A549 (cell line): ENCODE measurements around the gene TCF4. TPM values are rescaled to one million over a fixed set of nuclear protein-coding genes. Genes with fewer than 3 reads are reported as not detected.
A peak's percentile ranks its signal among the peaks of the same experiment; 100 is the strongest.

ENCODE experiments used
- ATAC-seq, 2 experiments: fragments of 200-7000 bp in 1 of 2; fragments of >200 bp in 1 of 2; cut with Nextera tagmentation in 1 of 2; cut with Tn5 transposase in 1 of 2; 3 replicates each; pipeline versions ENCODE4 v1.8.0 to v1.9.1; 2018 to 2020; ENCODE audit warnings: mild to moderate bottlenecking in 1 of 2, moderate library complexity in 1 of 2
- CTCF ChIA-PET: fragments of 300-600 bp; sonication (Branson Sonifier 250); formaldehyde crosslinking; extraction: SDS; loops from one replicate; lab custom pipeline; 2021; ENCODE audit warnings: antibody characterized with exemption, inconsistent platforms; lab: Yijun Ruan, JAX
- POLR2A ChIA-PET: fragments of 350-600 bp; formaldehyde crosslinking; extraction: SDS; loops from one replicate; lab custom pipeline; 2021; ENCODE audit warnings: antibody characterized with exemption, inconsistent platforms; lab: Yijun Ruan, JAX
- DNase-seq, 2 experiments: peaks; one replicate each; pipeline versions ENCODE4 v3.0.0 to v3.0.0-alpha.2; 2011 to 2016; ENCODE audit warnings: low read depth in 1 of 2, low spot score in 1 of 2
- FAIRE-seq: peaks from 2 replicates; lab custom pipeline; 2011; peaks lifted over from hg19 to GRCh38; lab: Jason Lieb, UNC
- H3K27ac ChIP-seq, 2 experiments: fragments of >200 bp; sonication (Bioruptor Twin); formaldehyde crosslinking; 3 replicates each; pipeline ENCODE4 v1.5.1; 2016 to 2017
- H3K4me1 ChIP-seq: fragments of >200 bp; sonication (Bioruptor Twin); formaldehyde crosslinking; 3 replicates; pipeline ENCODE4 v1.6.1; 2016
- H3K4me2 ChIP-seq: fragments of >200 bp; sonication (Bioruptor Twin); formaldehyde crosslinking; 3 replicates; pipeline ENCODE4 v1.6.1; 2016
- H3K4me3 ChIP-seq: fragments of >200 bp; sonication (Bioruptor Twin); formaldehyde crosslinking; 3 replicates; pipeline ENCODE4 v1.5.1; 2016
- H3K9me3 ChIP-seq: fragments of >200 bp; sonication (Bioruptor Twin); formaldehyde crosslinking; 3 replicates; pipeline ENCODE4 v1.6.1; 2016
- ATOH8 ChIP-seq: fragments of 250-450 bp; sonication (Bioruptor Pico); IDR thresholded peaks from 2 replicates; pipeline ENCODE4 v1.5.0; 2020; ENCODE audit warnings: low read depth, mild to moderate bottlenecking, moderate library complexity
- BCL3 ChIP-seq: fragments of >200 bp; sonication (Bioruptor Twin); formaldehyde crosslinking; IDR thresholded peaks from 3 replicates; pipeline ENCODE4 v1.6.1; 2016
- CEBPB ChIP-seq, 2 experiments: fragments of >200 bp in 1 of 2; sonication (Bioruptor Twin) in 1 of 2; formaldehyde crosslinking in 1 of 2; IDR thresholded peaks; 2 replicates each; pipeline ENCODE4 v1.6.1; 2012 to 2016
- CHD2 ChIP-seq: fragments of 150-350 bp; IDR thresholded peaks from 2 replicates; pipeline ENCODE4 v1.6.1; 2014; ENCODE audit warnings: low read length; ENCODE audit not compliant: partially characterized antibody
- CHD4 ChIP-seq: fragments of 200-600 bp; sonication (generic); IDR thresholded peaks from 2 replicates; pipeline ENCODE4 v1.6.1; 2016; ENCODE audit warnings: antibody characterized with exemption, mild to moderate bottlenecking, borderline replicate concordance
- EHMT2 ChIP-seq: fragments of 200-600 bp; sonication (generic); IDR thresholded peaks from 2 replicates; pipeline ENCODE4 v1.6.1; 2016; ENCODE audit warnings: antibody characterized with exemption, low read depth, mild to moderate bottlenecking, moderate library complexity
- EP300 ChIP-seq, 2 experiments: fragments of >200 bp; sonication (Bioruptor Twin); formaldehyde crosslinking; IDR thresholded peaks; 2 replicates in 1 of 2; 3 replicates in 1 of 2; pipeline ENCODE4 v1.6.1; 2016 to 2017
- FOSL2 ChIP-seq, 2 experiments: fragments of 450-650 bp in 1 of 2; fragments of >200 bp in 1 of 2; sonication (Bioruptor Twin) in 1 of 2; formaldehyde crosslinking; IDR thresholded peaks; 2 replicates each; pipeline versions ENCODE4 v1.5.0 to v1.6.1; 2016 to 2020; ENCODE audit warnings: mild to moderate bottlenecking in 1 of 2, moderate library complexity in 1 of 2
- FOXS1 ChIP-seq: fragments of 250-450 bp; sonication (Bioruptor Pico); IDR thresholded peaks from 2 replicates; pipeline ENCODE4 v1.5.0; 2020; ENCODE audit warnings: mild to moderate bottlenecking, moderate library complexity
- GATA3 ChIP-seq: IDR thresholded peaks from 2 replicates; pipeline ENCODE4 v1.6.1; 2012; ENCODE audit warnings: borderline replicate concordance
- HEYL ChIP-seq: fragments of 250-450 bp; sonication (Bioruptor Pico); IDR thresholded peaks from 2 replicates; pipeline ENCODE4 v1.8.0; 2021; ENCODE audit warnings: mild to moderate bottlenecking, moderate library complexity
- HOXA7 ChIP-seq: fragments of 250-450 bp; sonication (Bioruptor Pico); IDR thresholded peaks from 2 replicates; pipeline ENCODE4 v1.5.0; 2020; ENCODE audit warnings: mild to moderate bottlenecking, moderate library complexity
- JUN ChIP-seq, 2 experiments: fragments of >200 bp; sonication (Bioruptor Twin); formaldehyde crosslinking; IDR thresholded peaks; 2 replicates in 1 of 2; 3 replicates in 1 of 2; pipeline ENCODE4 v1.6.1; 2016 to 2017
- MAFK ChIP-seq: fragments of 450-650 bp; IDR thresholded peaks from 2 replicates; pipeline ENCODE4 v1.6.1; 2014; ENCODE audit not compliant: partially characterized antibody
- MAX ChIP-seq: IDR thresholded peaks from 2 replicates; pipeline ENCODE4 v1.6.1; 2012
- MAZ ChIP-seq: fragments of 150-350 bp; IDR thresholded peaks from 2 replicates; pipeline ENCODE4 v1.6.1; 2014; ENCODE audit warnings: antibody characterized with exemption, low read depth, low read length, borderline replicate concordance
- NPAS2 ChIP-seq: fragments of 250-450 bp; sonication (Bioruptor Pico); IDR thresholded peaks from 2 replicates; pipeline ENCODE4 v1.8.0; 2022; ENCODE audit warnings: mild to moderate bottlenecking, moderate library complexity, borderline replicate concordance
- NR3C1 ChIP-seq: fragments of >200 bp; sonication (Bioruptor Twin); formaldehyde crosslinking; IDR thresholded peaks from 3 replicates; pipeline ENCODE4 v1.6.1; 2017
- PBX3 ChIP-seq: IDR thresholded peaks from 2 replicates; pipeline ENCODE4 v1.6.1; 2012
- PHF8 ChIP-seq: fragments of 200-600 bp; sonication (generic); IDR thresholded peaks from 2 replicates; pipeline ENCODE4 v1.6.1; 2016; ENCODE audit warnings: low read depth, mild to moderate bottlenecking, antibody characterized with exemption, moderate library complexity, borderline replicate concordance
- RARB ChIP-seq: fragments of 250-450 bp; sonication (Bioruptor Pico); IDR thresholded peaks from 2 replicates; pipeline ENCODE4 v1.8.0; 2021; ENCODE audit warnings: mild to moderate bottlenecking, moderate library complexity
- REST ChIP-seq: fragments of 200-600 bp; sonication (generic); IDR thresholded peaks from 2 replicates; pipeline ENCODE4 v1.6.1; 2016; ENCODE audit warnings: antibody characterized with exemption, mild to moderate bottlenecking, moderate library complexity
- TP53 ChIP-seq: fragments of 250-450 bp; sonication (Bioruptor Pico); IDR thresholded peaks from 2 replicates; pipeline ENCODE4 v1.5.0; 2021; ENCODE audit warnings: mild to moderate bottlenecking, moderate library complexity
- USF2 ChIP-seq: fragments of 450-650 bp; IDR thresholded peaks from 2 replicates; pipeline ENCODE4 v1.6.1; 2014; ENCODE audit warnings: antibody characterized with exemption
- ZC3H11A ChIP-seq: fragments of 450-650 bp; IDR thresholded peaks from 2 replicates; pipeline ENCODE4 v1.6.1; 2014; ENCODE audit warnings: antibody characterized with exemption, mild to moderate bottlenecking
- ZNF302 ChIP-seq: fragments of 250-450 bp; sonication (Bioruptor Pico); IDR thresholded peaks from 2 replicates; pipeline ENCODE4 v1.9.0; 2021; ENCODE audit warnings: inconsistent platforms, mild to moderate bottlenecking, moderate library complexity
- WGBS: methylation state at CpG from one replicate; pipeline ENCODE4 v1.1.6; 2017; ENCODE audit errors: missing lambda C conversion rate; 5-methylcytosine and 5-hydroxymethylcytosine counted together
- polyA plus RNA-seq, 4 experiments: library from polyadenylated mRNA; depleted of rRNA in 3 of 4; stranded (reverse); fragments of >200 nt; fragmentation: RNase III in 1 of 4; extraction: RNeasy Plus Mini Kit Qiagen cat#74134 plus additional on column Dnase treatment in 1 of 4; gene quantifications; 2 replicates in 3 of 4; 3 replicates in 1 of 4; pipeline ENCODE4 v1.2.3, GENCODE V29; 2011 to 2017

TCF4 gene
- polyA plus RNA-seq, 2 of the 4 experiments (the other 2 are of a cell fraction) = 3.0 to 4.0 TPM

- TF ChIP-seq REST = no peak
- TF ChIP-seq EP300 (IDR thresholded peaks at IDR 0.05) = no peak
- TF ChIP-seq ZNF302 (CRISPR knock-in tag) = no peak
- TF ChIP-seq NR3C1 = no peak
- TF ChIP-seq FOXS1 (CRISPR knock-in tag) = no peak
- no peak for TF ChIP-seq HEYL
- no peak for TF ChIP-seq CHD4
- TF ChIP-seq USF2 = no peak
- TF ChIP-seq PHF8 = no peak
- TF ChIP-seq ATOH8 (CRISPR knock-in tag) = no peak
Measured at GRCh38 chr18:55629133-55629532, 41.1 kb upstream of the TCF4 start (continued).

- TF ChIP-seq CHD2 (no peak), ZC3H11A (no peak), MAZ (no peak)
- CTCF ChIA-PET = no interaction called here
- Histone ChIP-seq H3K4me3 (no peak overlapping the region), H3K4me2 (no peak overlapping the region), H3K27ac (no peak overlapping the region), H3K9me3 (no peaks in the 10 kb centered on the region), H3K4me1 (no peaks in the 10 kb centered on the region)
- POLR2A ChIA-PET = no interaction called here
- 14% methylated on average over 1 of the region's 1 CpG for WGBS
- ATAC-seq (no peak), DNase-seq (no peak), FAIRE-seq (no peak)
Measured at GRCh38 chr18:55627007-55627406, 39.0 kb upstream of the TCF4 start.

- ATAC-seq = no peak
- Histone ChIP-seq H3K4me1 (no peaks in the 10 kb centered on the region), H3K4me2 (no peak overlapping the region), H3K9me3 (no peaks in the 10 kb centered on the region), H3K27ac (no peak overlapping the region), H3K4me3 (no peak overlapping the region)
- no peak for DNase-seq
- CTCF ChIA-PET = no interaction called here
- POLR2A ChIA-PET = no interaction called here
- FAIRE-seq = no peak
- WGBS = 29% methylated on average over 2 of the region's 2 CpGs
- TF ChIP-seq JUN (IDR thresholded peaks at IDR 0.05) = no peak
- peak; percentile 65 for TF ChIP-seq MAFK
Measured at GRCh38 chr18:55625901-55626300, 37.9 kb upstream of the TCF4 start.

GRCh38 chr18:55623626-55624025 is 35.6 kb upstream of the TCF4 start:
- ChIA-PET CTCF (no interaction called here), POLR2A (no interaction called here)
- DNase-seq (no peak), ATAC-seq (no peak), FAIRE-seq (no peak)
- H3K4me2 ChIP-seq = no peak overlapping the region
- H3K27ac ChIP-seq = no peak overlapping the region
- WGBS = 42% methylated on average over 3 of the region's 3 CpGs
- H3K4me3 ChIP-seq = no peak overlapping the region
- no peaks in the 10 kb centered on the region for H3K4me1 ChIP-seq
- no peaks in the 10 kb centered on the region for H3K9me3 ChIP-seq
- TF ChIP-seq BCL3 (no peak), NPAS2 (CRISPR knock-in tag) (no peak), TP53 (CRISPR knock-in tag) (no peak), ZC3H11A (no peak), RARB (CRISPR knock-in tag) (no peak), EHMT2 (no peak), FOSL2 (IDR thresholded peaks at IDR 0.05) (no peak), FOSL2 (CRISPR knock-in tag; IDR thresholded peaks at IDR 0.05) (no peak), MAX (no peak), HEYL (no peak), PBX3 (no peak), HOXA7 (CRISPR knock-in tag) (no peak), GATA3 (no peak), CEBPB (IDR thresholded peaks at IDR 0.05) (no peak), FOXS1 (CRISPR knock-in tag) (no peak), ZNF302 (CRISPR knock-in tag) (no peak)
